ENCODE results near the gene MRPL50.

MRPL50 gene

GRCh38 chr9:101342595-101342994 is 55.8 kb downstream of the MRPL50 start:
- H3K4me3 ChIP-seq, result no peak overlapping the region
- no peak for TF ChIP-seq CTCF (IDR thresholded peaks at IDR 0.05)
- no peaks in the 10 kb centered on the region for H3K4me1 ChIP-seq
- no peaks in the 10 kb centered on the region for H3K9me3 ChIP-seq
- H3K27ac ChIP-seq, result no peak overlapping the region
- intact Hi-C loops (cut with DNase I; ENCODE audit: low total_unique reads), result no loop called here
- DNase-seq, result no peak
- H3K36me3 ChIP-seq, result no peaks in the 10 kb centered on the region
- no peaks in the 10 kb centered on the region for H3K27me3 ChIP-seq

- no peaks in the 10 kb centered on the region for H3K4me1 ChIP-seq
- H3K36me3 ChIP-seq, result no peaks in the 10 kb centered on the region
- H3K4me3 ChIP-seq, result no peak overlapping the region
- TF ChIP-seq CTCF (IDR thresholded peaks at IDR 0.05), result no peak
- no peak for DNase-seq
- H3K27me3 ChIP-seq, result no peaks in the 10 kb centered on the region
- intact Hi-C loops (cut with DNase I; ENCODE audit: low total_unique reads), result no loop called here
- H3K9me3 ChIP-seq, result no peaks in the 10 kb centered on the region
- H3K27ac ChIP-seq, result no peak overlapping the region
These were observed 56.5 kb downstream of the MRPL50 start for GRCh38 chr9:101341958-101342357.

All from tibial artery (tissue), 4 donors.